Endothelial cell of hepatic sinusoid (primary cell): Measurements from ENCODE around the gene CDH1.

Experiments
- in situ Hi-C: cut with HindIII; loops from 2 replicates; pipeline ENCODE4 v1.10.0; 2017; ENCODE audit warnings: low sequenced_read_pairs

Gene CDH1

DNA sequence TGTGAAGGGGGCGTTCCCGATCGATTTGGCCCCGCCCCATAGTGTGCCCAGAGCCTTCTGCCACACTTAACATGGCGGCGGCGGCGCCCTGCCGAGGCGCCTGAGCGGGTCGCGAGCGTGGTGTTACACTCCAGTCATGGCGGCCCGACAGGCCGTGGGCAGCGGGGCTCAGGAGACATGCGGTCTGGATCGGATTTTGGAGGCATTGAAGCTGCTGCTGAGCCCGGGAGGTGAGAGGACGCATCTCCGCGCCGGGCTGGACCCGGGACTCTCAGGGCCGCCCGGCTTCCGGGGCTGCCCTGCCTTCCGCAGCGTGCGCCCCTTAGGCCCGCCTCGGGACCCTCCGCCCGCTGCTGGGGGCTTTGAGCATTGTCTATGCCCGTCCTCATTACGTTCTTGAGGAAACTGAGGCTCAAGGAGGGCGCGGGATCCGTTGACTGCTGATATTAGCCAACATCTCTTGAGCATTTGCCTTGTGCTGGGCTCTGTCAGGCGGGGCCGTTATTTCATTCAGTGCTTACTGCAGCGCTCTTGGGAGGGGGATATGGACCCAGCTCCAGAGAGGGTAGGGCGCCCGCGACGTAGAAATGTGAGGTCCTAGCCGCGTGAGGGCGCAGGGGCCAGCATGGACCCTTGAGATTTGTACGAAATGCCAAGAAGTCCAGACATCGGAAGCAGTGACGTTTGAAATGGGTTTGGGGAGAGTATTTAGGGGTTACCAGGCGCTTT lies 106.6 kb downstream of the CDH1 start, which contains the start of gene TANGO6:
Gene TANGO6, plus strand, starts transcription at position 50 of the 729 bp plus-strand sequence. Its CDS starts 87 bp downstream, at position 137.
- in situ Hi-C loops = no loop called here

DNA sequence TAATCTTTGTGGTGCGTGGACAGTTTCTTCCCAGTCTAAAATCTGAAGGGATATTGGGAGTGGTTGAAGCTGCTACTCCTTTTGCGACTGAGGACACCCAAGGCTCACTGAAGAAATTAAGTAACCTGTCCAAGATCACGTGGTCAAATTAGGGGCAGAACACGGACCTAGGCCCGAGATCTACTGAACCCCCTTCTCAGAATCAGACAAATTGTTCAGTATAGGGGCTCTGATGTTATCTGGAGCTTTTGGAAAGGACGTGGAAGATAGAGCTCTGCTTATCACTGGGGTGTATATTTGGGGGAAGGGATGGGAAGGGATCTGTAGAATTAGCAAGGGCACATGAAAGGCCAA lies 107.1 kb downstream of the CDH1 start:
- in situ Hi-C loops = no loop called here

- in situ Hi-C loops = no loop called here
Measured at GRCh38 chr16:68848786-68849185, 111.7 kb downstream of the CDH1 start.

DNA sequence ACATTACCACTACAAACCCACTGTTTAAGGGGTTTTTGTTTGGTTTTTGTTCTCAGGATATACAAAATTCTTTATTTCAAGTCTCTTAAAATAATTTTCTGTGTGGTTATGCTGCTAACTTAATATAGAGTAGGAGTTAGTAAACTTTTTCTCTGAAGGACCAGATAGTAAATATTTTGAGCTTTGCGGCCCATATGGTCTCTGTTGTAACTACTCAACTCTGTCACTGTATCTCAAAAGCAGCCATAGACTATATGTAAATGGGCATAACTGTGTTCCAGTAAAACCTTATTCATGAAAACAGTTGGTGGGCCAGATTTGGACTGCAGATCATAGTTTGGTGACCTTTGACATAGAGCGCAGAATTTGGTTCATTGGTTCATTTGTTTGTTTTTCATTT lies 113.4 kb downstream of the CDH1 start:
- in situ Hi-C loops = no loop called here

DNA sequence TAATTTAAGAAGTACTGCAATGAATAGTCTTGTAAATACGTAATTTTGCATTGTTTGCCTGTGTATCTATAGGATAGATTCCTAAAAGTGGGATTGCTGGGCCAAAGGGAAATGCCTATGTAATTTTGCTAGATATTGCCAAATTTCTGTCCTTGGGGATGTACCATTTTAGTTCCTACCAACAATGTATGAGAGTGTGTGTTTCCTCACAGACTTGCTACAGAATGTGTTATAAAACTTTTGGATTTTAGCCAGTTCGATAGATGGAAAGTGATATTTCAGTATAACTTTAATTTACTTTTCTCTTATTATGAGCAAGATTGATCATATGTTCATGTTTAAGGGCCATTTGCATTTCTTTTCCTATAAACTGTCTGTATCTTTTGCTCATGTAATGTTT lies 114.5 kb downstream of the CDH1 start:
- in situ Hi-C loops = no loop called here

DNA sequence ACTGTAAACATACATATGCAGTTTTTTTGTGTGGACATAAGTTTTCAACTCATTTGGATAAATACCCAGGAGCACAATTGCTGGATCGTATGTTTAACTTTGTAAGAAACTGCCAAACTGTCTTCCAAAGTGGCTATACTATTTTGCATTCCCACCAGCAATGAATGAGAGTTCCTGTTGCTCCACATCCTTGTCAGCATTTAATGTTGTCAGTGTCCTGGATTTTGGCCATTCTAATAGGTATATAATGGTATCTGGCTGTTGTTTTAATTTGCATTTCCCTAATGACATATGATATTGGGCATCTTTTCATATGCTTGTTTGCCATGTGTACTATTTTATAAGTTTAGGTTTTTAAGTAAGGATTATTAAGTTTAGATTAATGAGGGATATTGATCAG lies 120.4 kb downstream of the CDH1 start:
- in situ Hi-C loops = no loop called here

DNA sequence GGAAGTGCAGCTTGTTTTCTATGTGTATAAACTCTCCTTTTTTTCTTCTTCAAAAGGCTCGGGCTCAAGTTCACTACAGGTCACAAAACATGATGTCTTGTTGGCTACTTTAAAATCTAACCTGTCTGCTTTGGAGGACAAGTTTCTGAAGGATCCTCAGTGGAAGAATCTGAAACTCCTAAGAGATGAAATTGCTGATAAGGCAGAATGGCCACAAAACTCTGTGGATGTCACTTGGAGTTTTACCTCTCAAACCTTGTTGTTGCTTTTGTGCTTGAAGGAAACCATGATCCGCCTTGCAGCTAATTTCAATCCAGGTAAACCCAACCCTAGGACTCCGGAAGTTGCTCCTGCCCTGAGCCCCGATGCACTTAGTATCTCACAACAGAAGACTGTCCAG lies 122.7 kb downstream of the CDH1 start:
- in situ Hi-C loops = no loop called here

DNA sequence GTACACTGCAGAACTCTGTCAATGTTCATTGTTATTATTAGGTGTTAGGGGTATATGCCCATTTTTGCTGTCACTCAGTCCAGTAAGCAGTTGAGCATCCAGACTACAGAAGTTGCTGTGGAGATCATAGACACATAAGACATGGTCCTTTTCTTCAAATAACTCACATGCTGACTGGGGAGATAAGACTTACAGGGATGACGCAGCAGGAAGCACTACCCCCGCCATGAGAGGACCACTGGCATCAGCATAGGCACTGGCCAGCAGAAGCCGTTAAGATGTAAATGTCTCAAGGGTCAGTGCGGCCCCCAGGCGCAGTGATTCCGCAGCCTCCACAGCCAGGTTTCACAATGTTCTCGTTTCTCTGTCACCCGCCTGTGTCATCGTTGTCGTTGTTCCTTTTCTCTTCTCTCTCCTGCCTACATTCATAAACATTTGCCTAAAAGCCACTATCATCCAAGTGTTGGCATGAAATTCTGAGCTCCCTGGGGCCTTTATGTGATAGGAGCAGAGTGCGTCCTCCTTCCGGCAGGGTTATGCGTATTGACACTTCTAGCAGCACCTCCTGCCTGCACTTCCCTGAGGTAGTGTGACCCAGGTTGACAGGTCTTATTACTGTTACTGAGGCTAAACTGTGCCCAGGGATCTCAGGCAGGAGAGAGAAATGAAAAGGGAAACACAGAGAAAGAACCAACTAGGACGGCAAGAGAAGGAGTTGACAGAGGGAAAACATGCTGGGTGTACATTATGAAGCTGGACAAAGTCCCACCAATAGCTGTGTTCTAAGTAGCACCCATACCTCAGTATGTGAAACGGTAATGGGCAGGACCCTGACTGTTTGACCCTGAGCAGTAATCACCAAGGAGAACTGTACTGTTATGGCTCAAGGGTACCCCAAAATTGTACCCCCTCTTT lies 124.1 kb downstream of the CDH1 start:
- in situ Hi-C loops = no loop called here

DNA sequence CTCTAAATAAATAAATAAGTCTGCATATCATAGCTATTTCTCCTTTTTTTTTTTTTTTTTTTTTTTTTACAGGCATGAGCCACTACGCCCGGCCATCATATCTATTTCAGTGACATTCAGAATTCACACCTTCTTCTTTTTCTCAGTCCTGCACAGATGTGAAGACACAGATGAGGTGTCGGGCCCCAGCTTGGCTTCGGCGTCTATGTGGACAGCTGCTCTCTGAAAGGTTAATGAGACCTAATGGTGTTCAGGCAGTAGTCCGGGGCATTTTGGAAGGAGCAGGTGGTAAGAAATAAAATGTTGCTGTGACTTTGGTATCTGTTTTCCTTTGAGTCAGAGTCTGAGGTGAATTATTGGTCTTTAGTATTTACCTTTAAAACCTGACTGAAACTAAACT lies 129.8 kb downstream of the CDH1 start:
- in situ Hi-C loops = no loop called here

DNA sequence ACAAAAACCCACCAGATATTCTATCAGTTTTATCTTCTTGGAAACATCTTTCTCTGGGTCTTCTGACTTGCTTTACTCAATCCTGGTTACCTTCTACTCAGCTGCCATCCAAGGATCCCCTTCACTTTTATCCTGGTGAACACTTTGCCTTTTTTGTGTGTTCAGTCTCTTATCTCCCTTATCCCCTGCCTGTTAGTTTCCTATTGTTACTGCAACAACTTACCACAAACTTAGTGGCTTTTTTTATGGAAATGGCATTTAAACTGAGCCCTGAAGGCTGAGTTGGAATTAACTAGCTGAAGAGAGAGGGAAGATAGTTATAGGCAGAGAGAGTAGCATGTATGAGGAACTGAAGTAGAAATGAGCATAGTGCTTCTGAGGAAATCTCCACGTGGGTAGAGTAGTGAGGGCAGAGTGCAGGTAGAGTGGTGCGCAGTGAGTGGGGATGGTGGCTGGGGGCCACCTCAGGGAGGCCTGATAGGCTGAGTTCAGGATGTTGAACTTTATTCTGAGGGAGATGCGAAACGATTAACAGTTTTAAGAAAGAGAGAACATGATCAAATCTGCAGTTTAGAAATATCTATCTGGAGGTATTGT lies 132.5 kb downstream of the CDH1 start:
- in situ Hi-C loops = no loop called here

GRCh38 chr16:68873635-68874471 lies 136.8 kb downstream of the CDH1 start:
- in situ Hi-C loops = no loop called here

- in situ Hi-C loops = no loop called here
Measured at GRCh38 chr16:68875871-68876270, 138.8 kb downstream of the CDH1 start.

DNA sequence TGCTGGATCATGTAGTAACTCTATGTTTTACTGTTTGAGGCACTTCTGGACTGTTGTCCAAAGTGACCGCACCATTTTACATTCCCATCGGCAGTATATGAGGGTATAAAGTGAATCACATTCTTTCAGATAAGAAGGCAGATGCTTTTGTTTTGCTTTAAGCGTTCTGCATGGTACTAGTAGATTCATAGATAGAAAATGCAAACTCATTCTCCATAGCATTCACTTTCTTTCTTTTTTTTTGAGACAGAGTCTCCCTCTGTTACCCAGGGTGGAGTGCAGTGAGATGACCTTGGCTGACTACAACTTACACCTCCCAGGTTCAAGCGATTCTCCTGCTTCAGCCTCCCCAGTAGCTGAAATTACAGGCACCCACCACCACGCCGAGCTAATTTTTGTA lies 146.6 kb downstream of the CDH1 start:
- in situ Hi-C loops = no loop called here

GRCh38 chr16:68884401-68884800 lies 147.3 kb downstream of the CDH1 start:
- in situ Hi-C loops = no loop called here
